Ishikawa (cell line): ENCODE measurements around the gene PPP4R2.

Experiments used
- CEBPB ChIP-seq: IDR thresholded peaks from 2 replicates; pipeline ENCODE4 v1.6.1; 2012
- CREB1 ChIP-seq: IDR thresholded peaks from 2 replicates; pipeline ENCODE4 v1.6.1; 2012; ENCODE audit warnings: low read depth
- EGR1 ChIP-seq: IDR thresholded peaks from 2 replicates; pipeline ENCODE4 v1.6.1; 2012
- EP300 ChIP-seq: IDR thresholded peaks from 2 replicates; pipeline ENCODE4 v1.6.1; 2012; ENCODE audit warnings: borderline replicate concordance
- FOXM1 ChIP-seq: IDR thresholded peaks from 2 replicates; pipeline ENCODE4 v1.6.1; 2012; ENCODE audit warnings: low read depth, borderline replicate concordance
- NFIC ChIP-seq: IDR thresholded peaks from 2 replicates; pipeline ENCODE4 v1.6.1; 2012
- RAD21 ChIP-seq: IDR thresholded peaks from 2 replicates; pipeline ENCODE4 v1.6.1; 2012; ENCODE audit warnings: low read depth
- TAF1 ChIP-seq: IDR thresholded peaks from 2 replicates; pipeline ENCODE4 v1.6.1; 2012; ENCODE audit warnings: low read depth, mild to moderate bottlenecking
- TCF12 ChIP-seq: IDR thresholded peaks from 2 replicates; pipeline ENCODE4 v1.6.1; 2012; ENCODE audit warnings: low read depth
- TEAD4 ChIP-seq: IDR thresholded peaks from 2 replicates; pipeline ENCODE4 v1.6.1; 2012
- YY1 ChIP-seq: IDR thresholded peaks from 2 replicates; pipeline ENCODE4 v1.6.1; 2012; ENCODE audit warnings: low read depth
- ZBTB7A ChIP-seq: IDR thresholded peaks from 2 replicates; pipeline ENCODE4 v1.6.1; 2012; ENCODE audit warnings: low read depth
- TF ChIP-seq, protein P1 (sequence below): IDR thresholded peaks from 2 replicates; pipeline ENCODE4 v1.6.1; 2012
- TF ChIP-seq, protein P2 (sequence below): IDR thresholded peaks from 2 replicates; pipeline ENCODE4 v1.6.1; 2012
- TF ChIP-seq, protein P3 (sequence below): IDR thresholded peaks from 2 replicates; pipeline ENCODE4 v1.6.1; 2012; ENCODE audit warnings: low read depth, mild to moderate bottlenecking

PPP4R2 gene

DNA sequence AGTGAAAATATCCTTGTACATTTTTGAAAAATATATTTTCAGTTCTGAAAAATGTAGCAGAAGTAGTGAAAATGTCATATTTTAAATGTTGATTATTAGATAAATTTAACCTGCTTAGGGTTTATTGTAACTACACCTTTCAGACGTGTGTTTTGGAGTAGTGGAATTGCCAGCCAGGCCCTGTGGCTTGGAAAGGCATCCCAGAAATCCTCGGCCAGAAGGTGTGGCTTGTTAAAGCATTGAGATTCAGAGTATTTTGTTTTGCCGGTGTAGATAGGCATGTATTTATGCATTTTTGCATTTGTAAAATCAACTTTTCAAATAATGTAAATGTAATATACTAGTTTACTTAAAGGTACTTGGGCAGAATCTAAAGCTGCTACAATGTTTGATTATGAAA, 71.8 kb downstream of the PPP4R2 start:
- TF ChIP-seq, protein P1, sequence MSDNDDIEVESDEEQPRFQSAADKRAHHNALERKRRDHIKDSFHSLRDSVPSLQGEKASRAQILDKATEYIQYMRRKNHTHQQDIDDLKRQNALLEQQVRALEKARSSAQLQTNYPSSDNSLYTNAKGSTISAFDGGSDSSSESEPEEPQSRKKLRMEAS: no peak
- TF ChIP-seq EP300 (no peak), CEBPB (no peak), NFIC (no peak), ZBTB7A (no peak), RAD21 (no peak), TCF12 (no peak), CREB1 (no peak), FOXM1 (no peak), TEAD4 (no peak), EGR1 (no peak), TAF1 (no peak), YY1 (no peak)
- TF ChIP-seq, protein P2, sequence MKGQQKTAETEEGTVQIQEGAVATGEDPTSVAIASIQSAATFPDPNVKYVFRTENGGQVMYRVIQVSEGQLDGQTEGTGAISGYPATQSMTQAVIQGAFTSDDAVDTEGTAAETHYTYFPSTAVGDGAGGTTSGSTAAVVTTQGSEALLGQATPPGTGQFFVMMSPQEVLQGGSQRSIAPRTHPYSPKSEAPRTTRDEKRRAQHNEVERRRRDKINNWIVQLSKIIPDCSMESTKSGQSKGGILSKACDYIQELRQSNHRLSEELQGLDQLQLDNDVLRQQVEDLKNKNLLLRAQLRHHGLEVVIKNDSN: no peak
- TF ChIP-seq, protein P3, sequence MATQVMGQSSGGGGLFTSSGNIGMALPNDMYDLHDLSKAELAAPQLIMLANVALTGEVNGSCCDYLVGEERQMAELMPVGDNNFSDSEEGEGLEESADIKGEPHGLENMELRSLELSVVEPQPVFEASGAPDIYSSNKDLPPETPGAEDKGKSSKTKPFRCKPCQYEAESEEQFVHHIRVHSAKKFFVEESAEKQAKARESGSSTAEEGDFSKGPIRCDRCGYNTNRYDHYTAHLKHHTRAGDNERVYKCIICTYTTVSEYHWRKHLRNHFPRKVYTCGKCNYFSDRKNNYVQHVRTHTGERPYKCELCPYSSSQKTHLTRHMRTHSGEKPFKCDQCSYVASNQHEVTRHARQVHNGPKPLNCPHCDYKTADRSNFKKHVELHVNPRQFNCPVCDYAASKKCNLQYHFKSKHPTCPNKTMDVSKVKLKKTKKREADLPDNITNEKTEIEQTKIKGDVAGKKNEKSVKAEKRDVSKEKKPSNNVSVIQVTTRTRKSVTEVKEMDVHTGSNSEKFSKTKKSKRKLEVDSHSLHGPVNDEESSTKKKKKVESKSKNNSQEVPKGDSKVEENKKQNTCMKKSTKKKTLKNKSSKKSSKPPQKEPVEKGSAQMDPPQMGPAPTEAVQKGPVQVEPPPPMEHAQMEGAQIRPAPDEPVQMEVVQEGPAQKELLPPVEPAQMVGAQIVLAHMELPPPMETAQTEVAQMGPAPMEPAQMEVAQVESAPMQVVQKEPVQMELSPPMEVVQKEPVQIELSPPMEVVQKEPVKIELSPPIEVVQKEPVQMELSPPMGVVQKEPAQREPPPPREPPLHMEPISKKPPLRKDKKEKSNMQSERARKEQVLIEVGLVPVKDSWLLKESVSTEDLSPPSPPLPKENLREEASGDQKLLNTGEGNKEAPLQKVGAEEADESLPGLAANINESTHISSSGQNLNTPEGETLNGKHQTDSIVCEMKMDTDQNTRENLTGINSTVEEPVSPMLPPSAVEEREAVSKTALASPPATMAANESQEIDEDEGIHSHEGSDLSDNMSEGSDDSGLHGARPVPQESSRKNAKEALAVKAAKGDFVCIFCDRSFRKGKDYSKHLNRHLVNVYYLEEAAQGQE: no peak

DNA sequence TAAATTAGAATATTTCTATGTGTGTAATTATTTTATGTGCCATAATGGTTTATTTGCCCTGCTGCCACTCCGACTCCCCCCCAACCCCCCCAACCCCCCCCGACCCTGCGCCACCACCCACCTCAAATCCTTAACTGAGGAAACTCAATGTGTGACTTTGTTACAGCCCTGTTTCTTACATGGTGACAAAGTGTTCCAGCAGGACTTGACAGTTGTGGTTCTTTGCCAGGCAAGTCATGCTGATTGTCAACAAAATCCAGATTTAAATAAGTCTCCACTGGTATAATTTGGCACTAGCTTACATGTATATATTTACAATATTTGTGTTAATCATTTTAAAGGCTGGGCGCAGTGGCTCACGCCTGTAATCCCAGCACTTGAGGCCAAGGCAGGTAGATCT, 72.6 kb downstream of the PPP4R2 start:
- TF ChIP-seq CEBPB (no peak), TCF12 (no peak), NFIC (no peak)

DNA sequence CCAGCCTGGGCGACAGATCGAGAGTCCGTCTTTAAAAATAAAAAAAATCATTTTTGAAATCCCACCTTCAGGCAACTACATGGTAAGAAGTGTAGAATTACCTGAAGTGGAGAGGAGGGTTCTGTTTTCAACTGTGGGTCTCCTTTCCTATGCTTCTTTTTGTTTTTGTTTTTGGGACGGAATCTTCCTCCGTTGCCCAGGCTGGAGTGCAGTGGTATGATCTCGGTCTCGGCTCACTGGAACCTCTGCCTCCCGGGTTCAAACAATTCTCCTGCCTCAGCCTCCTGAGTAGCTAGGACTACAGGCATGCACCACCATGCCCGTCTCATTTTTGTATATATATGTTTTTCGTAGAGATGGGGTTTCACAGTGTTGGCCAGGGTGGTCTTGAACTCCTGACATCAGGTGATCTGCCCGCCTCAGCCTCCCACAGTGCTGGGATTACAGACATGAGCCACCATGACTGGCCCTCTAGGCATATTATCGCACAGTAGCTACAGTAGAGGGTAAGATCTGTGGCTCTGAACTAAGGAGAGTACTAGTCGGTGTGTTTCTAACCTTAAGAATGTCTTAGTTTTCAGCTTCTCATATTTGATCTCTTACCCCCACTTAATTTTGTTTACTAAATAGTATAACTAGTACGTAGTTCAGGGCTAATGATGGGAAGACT, 73.3 kb downstream of the PPP4R2 start:
- TF ChIP-seq YY1 (no peak), FOXM1 (no peak), TCF12 (no peak), EGR1 (no peak), ZBTB7A (no peak), RAD21 (no peak), EP300 (no peak), CREB1 (no peak), CEBPB (no peak), NFIC (no peak), TAF1 (no peak), TEAD4 (no peak)
- TF ChIP-seq, protein P1: no peak
- TF ChIP-seq, protein P2: no peak
- TF ChIP-seq, protein P3: no peak

DNA sequence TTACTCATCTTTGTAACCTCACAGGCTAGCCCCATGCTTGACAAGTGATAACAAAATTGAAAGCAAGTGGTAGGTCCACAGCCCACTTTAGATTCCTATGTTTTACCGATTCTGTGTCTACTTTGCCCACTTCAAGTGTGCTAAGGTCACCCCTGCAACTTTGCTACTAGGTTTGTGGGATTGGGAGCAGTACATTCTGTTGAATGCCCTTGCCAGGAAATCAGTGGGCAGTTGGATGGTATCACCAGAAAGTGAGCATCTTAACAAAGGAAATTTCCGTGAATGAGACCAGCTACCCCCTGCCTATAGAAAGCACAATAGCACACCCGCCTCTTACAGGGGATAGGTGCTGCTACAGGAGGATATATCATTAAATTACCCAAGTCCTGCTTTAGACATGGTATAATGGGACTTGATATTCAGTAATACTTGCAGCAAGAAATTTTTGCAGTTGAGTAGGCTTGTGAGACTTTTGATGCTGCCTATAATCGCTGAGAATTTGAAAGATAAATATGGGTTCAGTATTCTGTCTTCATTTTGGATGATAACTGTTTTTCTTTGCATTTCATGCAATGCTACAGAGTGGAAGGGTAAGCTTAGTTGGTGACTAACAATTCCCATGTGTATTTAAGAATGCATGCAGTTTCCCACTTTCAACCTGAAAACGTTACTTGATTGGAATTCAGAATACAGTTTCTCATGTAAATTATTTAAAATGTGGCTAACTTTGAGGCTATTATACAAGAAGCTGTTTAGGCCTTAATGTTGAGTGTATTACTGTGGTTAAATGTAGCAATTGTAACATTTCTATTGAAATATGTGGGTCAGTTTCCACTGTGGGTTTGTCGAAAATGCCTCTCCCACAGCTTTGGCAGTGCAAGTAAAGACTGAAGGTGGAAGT, 74.3 kb downstream of the PPP4R2 start:
- TF ChIP-seq ZBTB7A (no peak), CEBPB (no peak), TEAD4 (no peak), RAD21 (no peak), NFIC (no peak), EGR1 (no peak)
- TF ChIP-seq, protein P1: no peak
- TF ChIP-seq, protein P2: no peak

DNA sequence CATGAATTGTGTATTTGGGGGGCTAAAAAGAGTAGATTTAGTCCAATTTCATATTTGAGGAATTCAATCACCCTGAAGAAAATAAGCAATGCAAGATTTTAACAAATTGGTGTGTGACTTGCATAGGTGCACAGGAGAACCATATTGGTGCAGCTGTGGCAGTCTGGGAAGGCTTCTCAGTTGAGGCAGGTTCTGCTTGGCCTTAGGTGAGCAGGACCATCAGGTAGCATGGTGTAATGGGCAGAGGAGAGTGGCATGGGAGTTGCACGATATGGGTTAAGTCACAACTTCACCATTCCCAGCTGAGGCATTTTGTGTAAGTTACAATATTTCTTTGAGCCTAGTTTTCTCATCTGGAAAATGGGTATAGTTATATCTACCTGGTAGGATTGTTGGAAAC, 75.3 kb downstream of the PPP4R2 start:
- TF ChIP-seq, protein P2: no peak
- TF ChIP-seq, protein P3: no peak
- TF ChIP-seq TEAD4: no peak
- TF ChIP-seq YY1: no peak
- TF ChIP-seq CEBPB: no peak
- no peak for TF ChIP-seq ZBTB7A
- TF ChIP-seq CREB1: no peak
